ENCODE measurements around the gene KCNG1. TPM values are rescaled to one million over a fixed set of nuclear protein-coding genes. Genes with fewer than 3 reads are reported as not detected.
A peak's percentile ranks its signal among the peaks of the same experiment; 100 is the strongest.

KCNG1 gene
- total and polyA plus RNA-seq, 2 experiments from 2014 or later: 8.1 to 26.3 TPM

GRCh38 chr20:50957798-50958614, 64.9 kb downstream of the KCNG1 start, which contains the start of gene DPM1:
TSS of gene DPM1 (minus strand) at chr20:50958532. CDS start at chr20:50958523, 9 bp downstream.
- Histone ChIP-seq H3K4me2 (peak within 1 kb of the TSS; percentile 93), H3K27ac (ENCODE audit: low read depth) (peak within 1 kb of the TSS; percentile 26), H3K4me3 (peak within 1 kb of the TSS; percentile 92), H3K36me3 (ENCODE audit: insufficient read depth) (peaks cover 22% of the 10 kb centered on the region), H2AFZ (peak within 1 kb of the TSS; percentile 63; the same call in 1 of the 2 replicates), H3K9me2 (ENCODE audit: insufficient read depth) (no peaks in the 10 kb centered on the region), H3K27me3 (ENCODE audit: insufficient read depth) (no peaks in the 10 kb centered on the region), H4K20me1 (replicated peaks; ENCODE audit: insufficient read depth) (peaks cover 45% of the 10 kb centered on the region), H3K4me1 (ENCODE audit: insufficient read depth) (peaks cover 20% of the 10 kb centered on the region; the same call in 1 of the 2 replicates), H3K79me2 (replicated peaks; ENCODE audit: insufficient read depth) (peaks cover 80% of the 10 kb centered on the region), H3F3A (replicated peaks; ENCODE audit: low read depth) (no peaks in the 10 kb centered on the region)
- Mint-ChIP-seq H3K4me3 (peak within 1 kb of the TSS; percentile 96), H3K36me3 (ENCODE audit: low read depth) (peaks cover 37% of the 10 kb centered on the region), H3K4me1 (peaks cover 23% of the 10 kb centered on the region), H3K9me3 (0 out of 3 replicates have a peak, but pooled peaks cover 4% of the 10 kb centered on the region), H3K27me3 (ENCODE audit: insufficient read depth, low read depth, poor library complexity) (peaks cover 12% of the 10 kb centered on the region), H3K27ac (peak within 1 kb of the TSS; percentile 100)
- DNase-seq (ENCODE audit: low spot score) (peak; percentile 93), ATAC-seq (peak; percentile 90)
- TF ChIP-seq STAT1 (IDR thresholded peaks at IDR 0.05; ENCODE audit: unreplicated experiment) (no peak), EZH2phosphoT487 (IDR thresholded peaks at IDR 0.05; ENCODE audit: unreplicated experiment) (no peak), ZNF114 (CRISPR knock-in tag; IDR thresholded peaks at IDR 0.05) (no peak), CTCF (conservative IDR thresholded peaks at IDR 0.05; ENCODE audit: low read depth in 2 of 2) (no peak), NANOG (IDR thresholded peaks at IDR 0.05; ENCODE audit: borderline replicate concordance) (no peak), EZH2 (IDR thresholded peaks at IDR 0.05; ENCODE audit: low read depth, unreplicated experiment) (no peak), CREB1 (CRISPR knock-in tag; IDR thresholded peaks at IDR 0.05; ENCODE audit: low read depth) (peak; percentile 88), POLR2AphosphoS5 (IDR thresholded peaks at IDR 0.05; ENCODE audit: low read depth) (peak; percentile 88), JUNB (IDR thresholded peaks at IDR 0.05; ENCODE audit: unreplicated experiment) (no peak), ZNF331 (CRISPR knock-in tag; IDR thresholded peaks at IDR 0.05; ENCODE audit: low read depth) (no peak), ZNF462 (CRISPR knock-in tag; IDR thresholded peaks at IDR 0.05) (no peak)
- TF ChIP-seq, protein P1, sequence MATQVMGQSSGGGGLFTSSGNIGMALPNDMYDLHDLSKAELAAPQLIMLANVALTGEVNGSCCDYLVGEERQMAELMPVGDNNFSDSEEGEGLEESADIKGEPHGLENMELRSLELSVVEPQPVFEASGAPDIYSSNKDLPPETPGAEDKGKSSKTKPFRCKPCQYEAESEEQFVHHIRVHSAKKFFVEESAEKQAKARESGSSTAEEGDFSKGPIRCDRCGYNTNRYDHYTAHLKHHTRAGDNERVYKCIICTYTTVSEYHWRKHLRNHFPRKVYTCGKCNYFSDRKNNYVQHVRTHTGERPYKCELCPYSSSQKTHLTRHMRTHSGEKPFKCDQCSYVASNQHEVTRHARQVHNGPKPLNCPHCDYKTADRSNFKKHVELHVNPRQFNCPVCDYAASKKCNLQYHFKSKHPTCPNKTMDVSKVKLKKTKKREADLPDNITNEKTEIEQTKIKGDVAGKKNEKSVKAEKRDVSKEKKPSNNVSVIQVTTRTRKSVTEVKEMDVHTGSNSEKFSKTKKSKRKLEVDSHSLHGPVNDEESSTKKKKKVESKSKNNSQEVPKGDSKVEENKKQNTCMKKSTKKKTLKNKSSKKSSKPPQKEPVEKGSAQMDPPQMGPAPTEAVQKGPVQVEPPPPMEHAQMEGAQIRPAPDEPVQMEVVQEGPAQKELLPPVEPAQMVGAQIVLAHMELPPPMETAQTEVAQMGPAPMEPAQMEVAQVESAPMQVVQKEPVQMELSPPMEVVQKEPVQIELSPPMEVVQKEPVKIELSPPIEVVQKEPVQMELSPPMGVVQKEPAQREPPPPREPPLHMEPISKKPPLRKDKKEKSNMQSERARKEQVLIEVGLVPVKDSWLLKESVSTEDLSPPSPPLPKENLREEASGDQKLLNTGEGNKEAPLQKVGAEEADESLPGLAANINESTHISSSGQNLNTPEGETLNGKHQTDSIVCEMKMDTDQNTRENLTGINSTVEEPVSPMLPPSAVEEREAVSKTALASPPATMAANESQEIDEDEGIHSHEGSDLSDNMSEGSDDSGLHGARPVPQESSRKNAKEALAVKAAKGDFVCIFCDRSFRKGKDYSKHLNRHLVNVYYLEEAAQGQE (IDR thresholded peaks at IDR 0.05; ENCODE audit: unreplicated experiment): no peak
- TF ChIP-seq, protein P2, sequence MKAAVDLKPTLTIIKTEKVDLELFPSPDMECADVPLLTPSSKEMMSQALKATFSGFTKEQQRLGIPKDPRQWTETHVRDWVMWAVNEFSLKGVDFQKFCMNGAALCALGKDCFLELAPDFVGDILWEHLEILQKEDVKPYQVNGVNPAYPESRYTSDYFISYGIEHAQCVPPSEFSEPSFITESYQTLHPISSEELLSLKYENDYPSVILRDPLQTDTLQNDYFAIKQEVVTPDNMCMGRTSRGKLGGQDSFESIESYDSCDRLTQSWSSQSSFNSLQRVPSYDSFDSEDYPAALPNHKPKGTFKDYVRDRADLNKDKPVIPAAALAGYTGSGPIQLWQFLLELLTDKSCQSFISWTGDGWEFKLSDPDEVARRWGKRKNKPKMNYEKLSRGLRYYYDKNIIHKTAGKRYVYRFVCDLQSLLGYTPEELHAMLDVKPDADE (IDR thresholded peaks at IDR 0.05): peak; percentile 49; the same call in 1 of the 2 replicates
